HEK293T (cell line): Measurements from ENCODE around the gene IFI27L1.

ENCODE experiments used
- BHLHE40 ChIP-seq: fragments of 450-650 bp; IDR thresholded peaks from 2 replicates; pipeline ENCODE4 v1.6.1; 2016; ENCODE audit warnings: mild to moderate bottlenecking, moderate library complexity, borderline replicate concordance
- ELF4 ChIP-seq: fragments of 450-650 bp; IDR thresholded peaks from 2 replicates; pipeline ENCODE4 v1.6.1; 2017; ENCODE audit warnings: antibody characterized with exemption
- FOXM1 ChIP-seq: fragments of 450-650 bp; IDR thresholded peaks from 2 replicates; pipeline ENCODE4 v1.6.1; 2017; ENCODE audit warnings: mild to moderate bottlenecking, borderline replicate concordance
- HDGF ChIP-seq: fragments of 450-650 bp; IDR thresholded peaks from 2 replicates; pipeline ENCODE4 v1.6.1; 2017; ENCODE audit warnings: antibody characterized with exemption, borderline replicate concordance
- L3MBTL2 ChIP-seq: fragments of 450-650 bp; conservative IDR thresholded peaks from 2 replicates; pipeline ENCODE4 v1.6.1; 2016; ENCODE audit warnings: mild to moderate bottlenecking
- NFRKB ChIP-seq: fragments of 450-650 bp; IDR thresholded peaks from 2 replicates; pipeline ENCODE4 v1.6.1; 2016; ENCODE audit warnings: mild to moderate bottlenecking, moderate library complexity
- SUZ12 ChIP-seq: fragments of 450-650 bp; IDR thresholded peaks from 2 replicates; pipeline ENCODE4 v1.6.1; 2016; ENCODE audit warnings: mild to moderate bottlenecking
- TARDBP ChIP-seq: fragments of 450-650 bp; IDR thresholded peaks from 2 replicates; pipeline ENCODE4 v1.6.1; 2016

- TF ChIP-seq HDGF (no peak), BHLHE40 (no peak), SUZ12 (no peak), NFRKB (no peak), ELF4 (no peak), L3MBTL2 (no peak), FOXM1 (no peak), TARDBP (no peak)
Observed at GRCh38 chr14:94101748-94102147, 20.6 kb downstream of the IFI27L1 start.
